ENCODE measurements around the gene ZNF727.
"Not testable (repeated sequence)": the region's sequence is repeated elsewhere in the genome, so short reads cannot be mapped to it uniquely, and the experiment has no call there.

Gene ZNF727

GRCh38 chr7:64045301-64046040, at the start of gene ZNF727:
TSS of gene ZNF727 (plus strand) at chr7:64045434. CDS start at chr7:64045622, 188 bp downstream.
- in situ Hi-C loops (cut with MboI; ENCODE audit: low sequenced_read_pairs) = no loop called here

GRCh38 chr7:63998549-63998948, 46.7 kb upstream of the ZNF727 start, which contains the start of gene ZNF722:
TSS of gene ZNF722 (plus strand) at chr7:63998849. CDS start at chr7:63998962, 113 bp downstream.
- in situ Hi-C loops (cut with MboI; ENCODE audit: low sequenced_read_pairs) = no loop called here

GRCh38 chr7:64015496-64015895, 29.7 kb upstream of the ZNF727 start:
- in situ Hi-C loops (cut with MboI; ENCODE audit: low sequenced_read_pairs) = not testable (repeated sequence)

DNA sequence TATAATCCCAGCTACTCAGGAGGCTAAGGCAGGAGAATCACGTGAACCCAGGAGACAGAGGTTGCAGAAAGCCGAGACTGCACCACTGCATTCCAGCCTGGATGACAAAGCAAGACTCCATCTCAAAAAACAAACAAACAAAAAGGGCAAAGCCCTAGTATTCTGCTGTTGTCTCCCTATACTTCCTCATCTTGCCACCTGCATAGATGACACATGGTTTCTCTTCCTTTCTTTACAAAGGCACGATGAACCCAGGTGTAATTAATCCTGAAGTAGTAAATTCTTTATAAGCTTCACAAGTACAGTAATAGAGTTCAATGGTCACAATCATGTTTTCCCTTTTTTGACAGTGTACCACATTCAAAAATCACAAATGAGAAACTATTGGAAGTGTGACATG, 9.8 kb upstream of the ZNF727 start:
- in situ Hi-C loops (cut with MboI; ENCODE audit: low sequenced_read_pairs) = no loop called here

DNA sequence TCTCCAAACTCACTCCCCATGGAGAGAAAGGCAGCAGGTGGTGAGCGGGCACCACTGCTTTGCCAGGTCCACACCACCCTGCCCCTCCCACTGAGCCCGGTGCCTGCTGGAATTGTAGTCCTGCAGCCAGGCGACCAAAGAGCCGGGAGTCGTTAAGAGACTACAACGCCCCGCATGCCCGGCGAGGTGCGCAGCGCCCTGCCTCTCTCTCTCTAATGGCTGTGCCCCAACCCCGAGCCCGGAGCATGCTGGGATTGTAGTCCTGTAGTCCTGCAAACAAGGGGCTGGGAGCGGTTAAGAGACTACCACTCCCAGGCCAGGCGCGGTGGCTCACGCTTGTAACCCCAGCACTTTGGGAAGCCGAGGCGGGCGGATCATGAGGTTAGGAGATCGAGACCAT, 8.1 kb upstream of the ZNF727 start:
- in situ Hi-C loops (cut with MboI; ENCODE audit: low sequenced_read_pairs) = no loop called here

GRCh38 chr7:64046041-64046389, 781 bp downstream of the ZNF727 start:
- in situ Hi-C loops (cut with MboI; ENCODE audit: low sequenced_read_pairs) = no loop called here

GRCh38 chr7:64077837-64078698, 32.8 kb downstream of the ZNF727 start:
- in situ Hi-C loops (cut with MboI; ENCODE audit: low sequenced_read_pairs) = not testable (repeated sequence)

DNA sequence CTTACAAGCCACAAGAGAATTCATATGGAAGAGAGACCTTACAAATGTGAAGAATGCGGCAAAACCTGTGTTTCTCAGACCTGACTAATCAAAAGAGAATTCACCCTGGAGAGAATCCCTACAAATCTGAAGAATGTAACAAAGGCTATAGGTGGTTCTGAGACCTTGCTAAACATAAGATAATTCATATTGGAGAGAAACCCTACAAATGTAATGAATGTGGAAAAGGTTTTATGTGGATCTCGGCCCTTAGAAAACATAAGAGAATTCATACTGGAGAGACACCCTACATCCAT, 33.4 kb downstream of the ZNF727 start:
- in situ Hi-C loops (cut with MboI; ENCODE audit: low sequenced_read_pairs) = no loop called here

GRCh38 chr7:64087501-64087900, 42.3 kb downstream of the ZNF727 start:
- in situ Hi-C loops (cut with MboI; ENCODE audit: low sequenced_read_pairs) = no loop called here

- in situ Hi-C loops (cut with MboI; ENCODE audit: low sequenced_read_pairs) = not testable (repeated sequence)
These were observed 43.6 kb downstream of the ZNF727 start for GRCh38 chr7:64088863-64089262.
